IgD-negative memory B cell (primary cell): ENCODE data around the gene CCDC85C. TPM values are rescaled to one million over a fixed set of nuclear protein-coding genes. Genes with fewer than 3 reads are reported as not detected.
A peak's percentile ranks its signal among the peaks of the same experiment; 100 is the strongest.

Experiments used
- H3K27ac Mint-ChIP-seq, 3 donors: one replicate each; pipeline ENCODE4 v1.8.0; 2020 to 2022; ENCODE audit warnings: mild to moderate bottlenecking in 3 of 3, mixed read lengths in 3 of 3, moderate library complexity in 1 of 3
- H3K27me3 Mint-ChIP-seq: one replicate; pipeline ENCODE4 v1.8.0; 2021; ENCODE audit warnings: mixed read lengths
- H3K36me3 Mint-ChIP-seq: one replicate; pipeline ENCODE4 v1.8.0; 2020; ENCODE audit warnings: mild to moderate bottlenecking, mixed read lengths
- H3K4me1 Mint-ChIP-seq, 3 donors: one replicate each; pipeline ENCODE4 v1.8.0; 2020 to 2022; ENCODE audit warnings: mixed read lengths in 3 of 3, mild to moderate bottlenecking in 1 of 3
- H3K4me3 Mint-ChIP-seq, 4 donors: one replicate each; pipeline ENCODE4 v1.8.0; 2020 to 2022; ENCODE audit warnings: mild to moderate bottlenecking in 4 of 4, mixed read lengths in 4 of 4, moderate library complexity in 3 of 4
- H3K9me3 Mint-ChIP-seq, 3 donors: one replicate each; pipeline ENCODE4 v1.8.0; 2020 to 2021; ENCODE audit warnings: mixed read lengths in 3 of 3, mild to moderate bottlenecking in 1 of 3
- polyA plus RNA-seq: library from polyadenylated mRNA; unstranded; fragments of 300-500 nt; fragmentation: Illumina TruSeq; gene quantifications from one replicate; pipeline ENCODE4 v1.2.3, GENCODE V29; 2021

The CCDC85C gene
- polyA plus RNA-seq, 1 donor from 2014 or later: 0.20 TPM

- H3K27ac Mint-ChIP-seq: peak overlapping the region in 2 of 3 donors; percentile 42 to 53
- peaks cover 1% of the 10 kb centered on the region for H3K36me3 Mint-ChIP-seq
- no peaks in the 10 kb centered on the region for H3K4me1 Mint-ChIP-seq
- H3K27me3 Mint-ChIP-seq: no peaks in the 10 kb centered on the region
- no peaks in the 10 kb centered on the region for H3K9me3 Mint-ChIP-seq
- no peak overlapping the region for H3K4me3 Mint-ChIP-seq
Observed at GRCh38 chr14:99513946-99514551, 90.0 kb downstream of the CCDC85C start.

DNA sequence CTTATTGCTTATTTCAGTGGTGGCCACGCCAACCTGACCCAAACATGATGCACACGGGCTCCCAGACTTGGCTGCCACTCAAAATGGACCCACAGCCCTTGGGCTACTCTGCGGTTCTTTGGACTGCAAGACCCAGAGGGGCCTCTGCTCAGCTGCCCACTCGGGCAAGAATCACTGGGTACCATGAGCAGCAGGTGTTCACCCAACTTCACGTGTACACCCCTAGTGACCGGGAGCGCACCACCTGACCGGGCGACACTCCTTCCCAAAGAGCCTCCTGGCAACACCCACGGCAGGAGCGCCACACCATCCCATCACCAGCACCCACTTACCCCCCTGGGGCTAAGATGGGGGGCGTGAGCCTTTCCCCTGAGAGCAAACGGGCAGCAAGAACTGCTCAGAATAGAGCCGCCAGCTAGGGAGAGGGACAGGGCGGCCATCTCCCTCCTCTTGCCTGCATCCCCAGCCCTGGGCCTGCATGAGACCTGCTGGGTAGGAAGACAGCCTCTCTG lies 90.8 kb downstream of the CCDC85C start:
- peaks cover 1% of the 10 kb centered on the region for H3K36me3 Mint-ChIP-seq
- H3K9me3 Mint-ChIP-seq: no peaks in the 10 kb centered on the region
- H3K27me3 Mint-ChIP-seq: no peaks in the 10 kb centered on the region
- no peaks in the 10 kb centered on the region for H3K4me1 Mint-ChIP-seq
- peak overlapping the region in 1 of 3 donors; percentile 42 for H3K27ac Mint-ChIP-seq
- no peak overlapping the region for H3K4me3 Mint-ChIP-seq

GRCh38 chr14:99512571-99513182 lies 91.3 kb downstream of the CCDC85C start:
- no peak overlapping the region for H3K27ac Mint-ChIP-seq
- no peaks in the 10 kb centered on the region for H3K4me1 Mint-ChIP-seq
- no peaks in the 10 kb centered on the region for H3K27me3 Mint-ChIP-seq
- H3K36me3 Mint-ChIP-seq: peaks cover 1% of the 10 kb centered on the region
- no peaks in the 10 kb centered on the region for H3K9me3 Mint-ChIP-seq
- H3K4me3 Mint-ChIP-seq: no peak overlapping the region

DNA sequence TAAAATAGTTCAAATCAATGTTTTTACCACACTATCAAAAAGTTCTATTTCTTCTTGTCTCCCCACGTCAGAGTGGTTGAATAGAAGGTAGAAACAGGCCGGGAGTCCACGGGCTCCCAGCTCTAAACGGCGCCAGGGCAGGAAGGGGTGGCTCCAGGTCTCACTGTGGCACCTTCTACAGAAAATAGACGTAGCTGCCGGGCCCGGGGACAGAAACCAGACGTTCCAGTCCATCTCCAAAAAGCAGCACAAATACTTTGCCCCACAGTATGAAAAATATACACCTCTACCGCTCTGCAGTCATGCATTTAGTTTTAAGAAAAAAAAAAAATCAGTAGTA lies 91.9 kb downstream of the CCDC85C start:
- Mint-ChIP-seq H3K27me3 (no peaks in the 10 kb centered on the region), H3K27ac (no peak overlapping the region), H3K36me3 (peaks cover 1% of the 10 kb centered on the region), H3K4me3 (no peak overlapping the region), H3K4me1 (no peaks in the 10 kb centered on the region), H3K9me3 (no peaks in the 10 kb centered on the region)

DNA sequence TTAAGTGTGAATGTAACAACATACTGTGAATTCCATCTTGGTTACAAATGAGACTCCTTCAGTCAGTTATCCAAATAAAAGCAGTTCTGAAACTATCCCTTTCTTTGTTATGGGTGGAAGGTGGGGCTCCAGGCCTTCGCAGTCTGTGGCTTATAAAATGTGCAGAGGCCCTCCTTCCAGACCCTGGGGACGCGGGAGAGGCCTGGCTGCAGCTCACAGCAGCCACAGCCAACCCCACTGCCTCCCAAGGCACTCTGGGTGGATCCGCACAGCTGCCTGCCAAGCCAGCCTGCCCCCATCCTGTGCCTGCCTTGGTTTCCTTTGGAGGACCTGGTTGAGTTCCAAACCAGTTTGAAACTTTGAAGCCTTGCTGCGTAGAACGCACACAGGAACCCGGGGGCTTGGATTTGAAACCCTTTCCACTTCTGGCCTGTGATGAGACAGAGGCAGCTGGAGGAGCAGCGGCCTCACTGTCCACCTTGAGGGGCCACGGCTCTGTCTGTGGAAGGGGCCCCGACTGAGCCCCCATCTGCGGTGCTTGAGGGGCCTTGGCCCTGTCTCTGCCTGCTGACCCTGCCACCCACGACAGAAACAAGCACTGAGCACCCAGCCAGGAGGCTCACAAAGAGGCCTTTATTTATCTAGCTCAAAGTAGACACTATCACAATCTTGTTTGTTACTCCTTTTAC lies 92.4 kb downstream of the CCDC85C start:
- no peaks in the 10 kb centered on the region for H3K27me3 Mint-ChIP-seq
- no peak overlapping the region for H3K27ac Mint-ChIP-seq
- no peaks in the 10 kb centered on the region for H3K9me3 Mint-ChIP-seq
- no peaks in the 10 kb centered on the region for H3K4me1 Mint-ChIP-seq
- H3K4me3 Mint-ChIP-seq: no peak overlapping the region
- peaks cover 3% of the 10 kb centered on the region for H3K36me3 Mint-ChIP-seq

GRCh38 chr14:99510556-99511139 lies 93.4 kb downstream of the CCDC85C start:
- Mint-ChIP-seq H3K27me3 (no peaks in the 10 kb centered on the region), H3K4me1 (no peaks in the 10 kb centered on the region), H3K9me3 (no peaks in the 10 kb centered on the region), H3K36me3 (peaks cover 3% of the 10 kb centered on the region), H3K27ac (peak overlapping the region in 1 of 3 donors; percentile 53), H3K4me3 (no peak overlapping the region)

DNA sequence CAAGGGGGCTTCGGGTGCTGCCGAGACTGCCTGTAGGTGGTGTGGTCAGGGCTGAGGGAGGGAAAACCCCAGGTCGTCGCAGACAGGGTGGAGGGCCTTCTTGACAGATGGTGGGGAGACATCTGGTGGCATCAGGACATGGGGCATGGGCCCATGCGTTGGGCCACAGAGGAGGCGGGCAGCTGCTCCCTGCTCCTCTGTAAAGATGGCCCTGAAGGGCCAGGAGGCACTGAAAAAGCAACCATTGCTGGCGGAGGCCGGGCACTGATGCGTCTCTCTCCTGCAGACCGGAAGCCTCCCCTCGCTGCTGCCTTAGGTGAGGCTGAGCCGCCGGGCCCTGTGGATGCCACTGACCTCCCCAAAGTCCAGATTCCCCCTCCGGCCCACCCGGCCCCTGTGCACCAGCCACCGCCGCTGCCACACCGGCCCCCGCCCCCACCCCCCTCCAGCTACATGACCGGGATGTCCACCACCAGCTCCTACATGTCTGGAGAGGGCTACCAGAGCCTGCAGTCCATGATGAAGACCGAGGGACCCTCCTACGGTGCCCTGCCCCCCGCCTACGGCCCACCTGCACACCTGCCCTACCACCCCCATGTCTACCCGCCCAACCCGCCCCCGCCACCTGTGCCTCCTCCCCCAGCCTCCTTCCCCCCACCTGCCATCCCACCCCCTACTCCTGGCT lies 94.0 kb downstream of the CCDC85C start:
- Mint-ChIP-seq H3K9me3 (no peaks in the 10 kb centered on the region), H3K27ac (peak overlapping the region in 1 of 3 donors; percentile 23), H3K4me1 (no peaks in the 10 kb centered on the region), H3K4me3 (no peak overlapping the region), H3K27me3 (no peaks in the 10 kb centered on the region), H3K36me3 (peaks cover 3% of the 10 kb centered on the region)

- Mint-ChIP-seq H3K4me3 (no peak overlapping the region), H3K27me3 (no peaks in the 10 kb centered on the region), H3K36me3 (peaks cover 5% of the 10 kb centered on the region), H3K9me3 (no peaks in the 10 kb centered on the region), H3K4me1 (no peaks in the 10 kb centered on the region), H3K27ac (no peak overlapping the region)
Observed at GRCh38 chr14:99508896-99509629, 94.9 kb downstream of the CCDC85C start.

DNA sequence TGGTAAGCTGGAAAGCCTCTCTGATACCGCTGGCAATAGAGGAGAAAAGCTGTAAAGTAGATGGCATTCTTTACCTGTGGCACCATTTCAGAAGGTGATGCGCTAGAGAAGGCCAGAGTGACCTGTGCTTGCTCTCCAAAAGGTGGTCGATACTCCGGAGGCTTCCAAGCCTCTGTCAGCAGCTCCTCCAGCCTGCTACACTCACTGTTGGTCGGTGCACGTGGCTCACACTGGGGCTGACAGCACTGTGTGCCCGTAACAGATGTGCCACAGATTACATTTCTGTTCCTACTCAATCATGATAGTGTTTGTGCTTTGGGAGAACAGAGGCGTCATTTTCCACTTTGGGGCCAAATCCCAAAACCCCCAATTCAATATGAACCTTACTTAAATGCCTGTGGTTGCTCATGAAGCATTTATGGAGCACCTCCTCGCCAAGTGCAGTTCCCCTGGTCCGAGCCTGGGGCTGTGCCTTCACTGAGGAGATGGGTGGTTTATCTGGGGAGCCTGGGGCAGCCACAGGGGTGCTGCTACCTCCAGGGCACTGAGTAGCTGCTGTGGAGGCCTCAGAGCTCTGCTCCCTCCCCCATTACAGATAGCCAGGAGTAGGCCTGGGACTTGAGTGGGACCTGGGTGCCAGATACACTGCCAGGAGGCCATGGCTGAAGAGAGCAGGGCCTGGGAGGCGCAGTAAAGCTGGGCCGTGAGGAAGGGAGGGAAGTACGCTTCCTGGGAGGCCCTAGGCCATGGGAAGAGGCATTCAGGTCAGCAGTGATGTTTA lies 96.0 kb downstream of the CCDC85C start:
- Mint-ChIP-seq H3K27me3 (no peaks in the 10 kb centered on the region), H3K4me1 (no peaks in the 10 kb centered on the region), H3K36me3 (peaks cover 5% of the 10 kb centered on the region), H3K9me3 (no peaks in the 10 kb centered on the region), H3K27ac (no peak overlapping the region), H3K4me3 (no peak overlapping the region)

GRCh38 chr14:99506276-99506675 lies 97.7 kb downstream of the CCDC85C start:
- Mint-ChIP-seq H3K36me3 (peaks cover 5% of the 10 kb centered on the region), H3K4me1 (no peaks in the 10 kb centered on the region), H3K9me3 (no peaks in the 10 kb centered on the region), H3K4me3 (peak overlapping the region in 1 of 4 donors; percentile 15), H3K27ac (peak overlapping the region in 1 of 3 donors; percentile 8), H3K27me3 (no peaks in the 10 kb centered on the region)

- no peak overlapping the region for H3K4me3 Mint-ChIP-seq
- no peaks in the 10 kb centered on the region for H3K27me3 Mint-ChIP-seq
- no peaks in the 10 kb centered on the region for H3K4me1 Mint-ChIP-seq
- no peaks in the 10 kb centered on the region for H3K9me3 Mint-ChIP-seq
- peaks cover 5% of the 10 kb centered on the region for H3K36me3 Mint-ChIP-seq
- peak overlapping the region; percentile 34 to 71 (median 36) for H3K27ac Mint-ChIP-seq
Observed at GRCh38 chr14:99505089-99505488, 98.9 kb downstream of the CCDC85C start.

DNA sequence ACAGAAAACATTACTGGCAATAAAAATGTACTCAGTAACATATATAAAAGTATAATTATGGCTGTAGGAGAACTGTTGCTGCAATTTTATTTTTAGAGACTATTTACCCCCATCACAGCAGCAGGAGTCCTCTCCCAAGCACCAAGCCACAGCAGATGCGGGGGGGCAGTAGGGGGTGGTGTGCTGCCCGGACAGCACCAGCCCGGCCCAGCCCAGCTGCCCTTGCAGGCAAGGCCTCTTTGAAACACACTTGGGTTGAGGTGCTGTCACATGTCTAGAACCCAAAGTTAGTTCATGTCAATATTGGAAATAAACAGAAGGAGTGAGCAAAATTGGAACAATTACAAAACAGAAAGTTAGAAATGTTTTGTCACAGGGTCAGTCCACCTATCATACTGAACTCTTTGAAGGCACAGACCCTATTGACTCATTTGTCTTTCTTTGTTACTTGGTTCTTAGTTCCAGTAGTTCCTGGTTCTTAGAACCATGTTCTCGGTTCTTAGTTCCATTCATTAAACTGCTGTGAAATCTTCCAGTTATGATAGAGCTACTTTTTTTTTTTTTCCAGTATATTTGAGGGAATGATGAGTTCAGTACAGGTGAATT lies 100.1 kb downstream of the CCDC85C start:
- peaks cover 5% of the 10 kb centered on the region for H3K36me3 Mint-ChIP-seq
- H3K27me3 Mint-ChIP-seq: no peaks in the 10 kb centered on the region
- H3K27ac Mint-ChIP-seq: no peak overlapping the region

GRCh38 chr14:99502989-99503421 lies 101.0 kb downstream of the CCDC85C start:
- no peaks in the 10 kb centered on the region for H3K27me3 Mint-ChIP-seq
- H3K9me3 Mint-ChIP-seq: no peaks in the 10 kb centered on the region
- H3K4me1 Mint-ChIP-seq: no peaks in the 10 kb centered on the region
- H3K36me3 Mint-ChIP-seq: peaks cover 5% of the 10 kb centered on the region
- H3K4me3 Mint-ChIP-seq: no peak overlapping the region
- no peak overlapping the region for H3K27ac Mint-ChIP-seq

More for the DNA sequence above, 100.1 kb downstream of the CCDC85C start:
- Mint-ChIP-seq H3K4me1 (no peaks in the 10 kb centered on the region), H3K9me3 (no peaks in the 10 kb centered on the region), H3K4me3 (no peak overlapping the region)
